Bronchial epithelial cell (primary cell): Measurements from ENCODE around the gene CACNA1C. TPM values are rescaled to one million over a fixed set of nuclear protein-coding genes. Genes with fewer than 3 reads are reported as not detected.

ENCODE experiments used
- DNase-seq: peaks from one replicate; pipeline ENCODE4 v3.0.0-alpha.2; 2010; ENCODE audit warnings: low read depth
- FAIRE-seq: peaks from 2 replicates; lab custom pipeline; 2011; peaks lifted over from hg19 to GRCh38; lab: Jason Lieb, UNC
- H3K27me3 ChIP-seq: 2 replicates; pipeline ENCODE4 v1.5.1; 2011; ENCODE audit warnings: low read length; ENCODE audit not compliant: control insufficient read depth, insufficient read depth
- H3K36me3 ChIP-seq: 2 replicates; pipeline ENCODE4 v1.5.1; 2011; ENCODE audit warnings: low read length; ENCODE audit not compliant: control insufficient read depth, insufficient read depth
- H3K4me3 ChIP-seq: 2 replicates; pipeline ENCODE4 v1.5.1; 2011; ENCODE audit warnings: mild to moderate bottlenecking, low read depth, low read length, control low read depth
- CTCF ChIP-seq: IDR thresholded peaks from 2 replicates; pipeline ENCODE4 v1.5.1; 2011; ENCODE audit warnings: mild to moderate bottlenecking, moderate library complexity, low read length, control low read depth, inconsistent platforms; ENCODE audit not compliant: insufficient read depth, severe bottlenecking
- total RNA-seq: library from RNA; depleted of rRNA; stranded (reverse); fragments of >200 nt; gene quantifications from 2 replicates; pipeline ENCODE4 v1.2.1, GENCODE V29; 2014

The CACNA1C gene
- total RNA-seq, 1 donor from 2014 or later: not detected

DNA sequence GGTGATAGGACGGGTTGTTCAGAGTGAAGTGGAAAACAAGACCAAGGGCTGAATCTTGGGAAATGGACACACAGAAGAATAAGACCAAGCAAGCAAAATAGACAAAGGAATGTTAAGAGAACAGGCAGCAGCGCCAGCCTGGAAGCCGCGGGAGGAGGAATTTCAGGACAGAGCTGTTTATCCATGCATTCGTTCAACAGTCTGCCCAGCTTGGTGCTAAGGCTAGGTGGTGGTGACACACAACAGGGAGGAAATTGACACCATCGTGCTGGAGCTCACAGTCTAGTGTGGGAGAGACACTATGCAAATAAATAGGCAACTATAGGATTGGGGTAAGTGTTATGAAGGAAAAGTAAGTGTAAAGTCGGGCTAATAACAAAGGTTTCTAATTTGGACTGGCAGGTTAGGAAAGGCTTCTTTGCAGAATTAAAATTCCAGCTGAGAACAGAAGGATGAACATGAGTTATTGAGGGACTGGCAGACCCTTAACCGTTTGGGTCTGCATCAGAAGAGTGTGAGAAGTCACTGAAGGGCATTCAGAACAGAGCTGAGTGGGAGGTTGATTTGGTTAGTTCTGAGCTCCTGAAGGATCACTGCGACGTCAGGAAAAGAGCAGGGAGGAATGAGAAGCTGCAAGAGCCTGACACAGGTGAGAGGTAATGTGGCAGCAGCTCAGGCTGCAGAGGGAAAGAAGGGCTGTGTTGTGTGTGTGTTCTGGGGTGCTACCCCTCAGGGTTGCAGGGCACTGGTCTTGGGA, 499.4 kb downstream of the CACNA1C start:
- FAIRE-seq (no peak), DNase-seq (no peak)
- H3K27me3 ChIP-seq: no peaks in the 10 kb centered on the region
- TF ChIP-seq CTCF: no peak
- no peaks in the 10 kb centered on the region for H3K36me3 ChIP-seq
- H3K4me3 ChIP-seq: no peak overlapping the region

DNA sequence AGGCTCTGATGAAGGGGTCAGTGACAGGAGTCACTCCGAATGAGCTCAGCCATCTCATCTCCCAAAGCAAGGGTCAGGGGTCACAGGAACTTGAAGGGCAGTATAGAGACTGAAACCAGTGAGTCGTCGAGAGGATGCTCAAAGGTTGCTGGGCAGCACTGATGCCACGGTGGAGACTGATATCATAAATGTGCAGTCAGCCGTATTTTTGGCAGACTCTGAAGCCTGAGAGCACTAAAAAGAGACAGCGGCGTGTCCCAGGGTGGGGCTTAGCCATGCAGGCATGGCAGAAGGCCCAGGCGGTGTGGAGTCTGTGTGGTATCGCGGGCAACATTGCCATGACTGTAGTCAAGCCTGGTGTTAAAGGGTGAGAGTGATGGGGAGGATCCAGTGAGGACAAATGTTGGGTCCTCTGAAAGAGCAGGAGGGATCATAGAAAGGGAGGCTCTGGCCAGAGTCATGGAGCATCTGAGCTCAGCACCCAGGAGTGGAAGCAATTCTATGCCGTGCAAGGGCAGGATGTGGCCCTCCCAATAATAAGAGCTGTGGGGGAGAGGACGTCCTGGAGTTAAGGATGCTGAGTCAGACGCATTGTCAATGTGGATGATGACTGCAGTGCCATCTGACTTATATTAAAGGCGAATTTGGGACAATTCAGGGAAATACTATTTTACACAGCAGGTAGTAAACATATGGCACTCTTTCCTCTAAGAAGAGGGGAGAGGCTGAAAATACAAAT, 500.8 kb downstream of the CACNA1C start:
- FAIRE-seq (peak; percentile 50), DNase-seq (no peak)
- no peaks in the 10 kb centered on the region for H3K36me3 ChIP-seq
- no peak for TF ChIP-seq CTCF
- no peak overlapping the region for H3K4me3 ChIP-seq
- H3K27me3 ChIP-seq: no peaks in the 10 kb centered on the region

- no peak overlapping the region for H3K4me3 ChIP-seq
- no peak for TF ChIP-seq CTCF
- no peaks in the 10 kb centered on the region for H3K36me3 ChIP-seq
- DNase-seq: no peak
- FAIRE-seq: no peak
- H3K27me3 ChIP-seq: no peaks in the 10 kb centered on the region
These were observed 502.8 kb downstream of the CACNA1C start for GRCh38 chr12:2555487-2556082.

DNA sequence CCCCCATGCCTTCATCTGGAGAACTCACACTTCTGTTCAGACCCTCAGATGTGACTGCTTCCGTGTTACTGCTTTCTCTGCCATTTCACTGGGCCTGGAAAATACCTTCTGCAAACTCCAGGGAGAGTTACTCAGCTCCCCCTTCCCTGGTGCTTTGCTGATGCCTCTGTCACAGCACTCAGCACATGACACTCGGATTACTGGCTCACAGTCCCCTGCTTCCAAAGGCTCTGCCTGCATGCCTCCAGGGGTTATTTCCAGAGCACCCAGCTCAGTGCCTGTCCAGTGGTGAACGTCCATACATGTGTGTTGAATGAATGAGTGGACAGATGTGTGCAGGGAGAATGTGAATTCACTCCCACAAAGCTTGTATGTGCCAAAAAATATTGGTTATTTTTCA, 504.8 kb downstream of the CACNA1C start:
- no peak for FAIRE-seq
- DNase-seq: no peak
- no peak for TF ChIP-seq CTCF
- no peaks in the 10 kb centered on the region for H3K36me3 ChIP-seq
- no peak overlapping the region for H3K4me3 ChIP-seq
- H3K27me3 ChIP-seq: no peaks in the 10 kb centered on the region

GRCh38 chr12:2559931-2560330, 507.1 kb downstream of the CACNA1C start:
- H3K36me3 ChIP-seq: no peaks in the 10 kb centered on the region
- DNase-seq: no peak
- no peak overlapping the region for H3K4me3 ChIP-seq
- no peaks in the 10 kb centered on the region for H3K27me3 ChIP-seq
- FAIRE-seq: no peak
- no peak for TF ChIP-seq CTCF
